GM23338 (cell line): ENCODE data around the gene CDH18. TPM values are rescaled to one million over a fixed set of nuclear protein-coding genes. Genes with fewer than 3 reads are reported as not detected.

Experiments
- ATAC-seq: fragments of 200-7000 bp; cut with Tn5 transposase; 3 replicates; pipeline ENCODE4 v1.9.1; 2020
- DNase-seq: peaks from one replicate; pipeline ENCODE4 v3.0.0-alpha.2; 2015; ENCODE audit warnings: low spot score
- H2AFZ ChIP-seq: fragments of 200-600 bp; sonication (generic); 2 replicates; pipeline ENCODE4 v1.8.0; 2016; ENCODE audit warnings: antibody characterized with exemption, mild to moderate bottlenecking, moderate library complexity
- H3F3A ChIP-seq: fragments of 200-600 bp; sonication (generic); replicated peaks from 2 replicates; pipeline ENCODE4 v1.8.0; 2017; ENCODE audit warnings: antibody characterized with exemption, mixed run types, low read depth
- H3K27ac ChIP-seq: fragments of 200-600 bp; sonication (generic); 2 replicates; pipeline ENCODE4 v1.6.1; 2016; ENCODE audit warnings: low read depth
- H3K27me3 ChIP-seq: fragments of 200-600 bp; sonication (generic); 2 replicates; pipeline ENCODE4 v1.8.0; 2016; ENCODE audit warnings: mild to moderate bottlenecking, mixed run types, moderate library complexity; ENCODE audit not compliant: insufficient read depth
- H3K36me3 ChIP-seq: fragments of 200-600 bp; sonication (generic); 2 replicates; pipeline ENCODE4 v1.8.0; 2016; ENCODE audit warnings: mild to moderate bottlenecking; ENCODE audit not compliant: insufficient read depth
- H3K4me1 ChIP-seq: fragments of 200-600 bp; sonication (generic); 2 replicates; pipeline ENCODE4 v1.8.0; 2016; ENCODE audit warnings: mild to moderate bottlenecking, moderate library complexity; ENCODE audit not compliant: insufficient read depth
- H3K4me2 ChIP-seq: fragments of 200-600 bp; sonication (generic); 2 replicates; pipeline ENCODE4 v1.7.1; 2017; ENCODE audit warnings: mixed run types
- H3K4me3 ChIP-seq: fragments of 200-600 bp; sonication (generic); 2 replicates; pipeline ENCODE4 v1.6.1; 2016; ENCODE audit warnings: mixed run types
- H3K79me2 ChIP-seq: fragments of 200-600 bp; sonication (generic); replicated peaks from 2 replicates; pipeline ENCODE4 v1.8.0; 2017; ENCODE audit warnings: mild to moderate bottlenecking; ENCODE audit not compliant: insufficient read depth
- H3K9me2 ChIP-seq: fragments of 200-600 bp; sonication (generic); 2 replicates; pipeline ENCODE4 v1.8.0; 2017; ENCODE audit not compliant: insufficient read depth
- H4K20me1 ChIP-seq: fragments of 200-600 bp; sonication (generic); replicated peaks from 2 replicates; pipeline ENCODE4 v1.8.0; 2017; ENCODE audit warnings: mild to moderate bottlenecking; ENCODE audit not compliant: insufficient read depth
- H3K27ac Mint-ChIP-seq: 2 replicates; pipeline ENCODE4 v1.8.0; 2020; ENCODE audit warnings: inconsistent platforms, mild to moderate bottlenecking, moderate library complexity, mixed read lengths
- H3K27me3 Mint-ChIP-seq: 3 replicates; pipeline ENCODE4 v1.8.0; 2022; ENCODE audit warnings: low read depth, mild to moderate bottlenecking, moderate library complexity, mixed read lengths, inconsistent platforms; ENCODE audit not compliant: insufficient read depth, poor library complexity
- H3K36me3 Mint-ChIP-seq: 3 replicates; pipeline ENCODE4 v1.8.0; 2021; ENCODE audit warnings: low read depth, mild to moderate bottlenecking, inconsistent platforms, moderate library complexity, mixed read lengths
- H3K4me1 Mint-ChIP-seq: 3 replicates; pipeline ENCODE4 v1.8.0; 2020; ENCODE audit warnings: mild to moderate bottlenecking, inconsistent platforms, mixed read lengths
- H3K4me3 Mint-ChIP-seq: 3 replicates; pipeline ENCODE4 v1.8.0; 2021; ENCODE audit warnings: moderate library complexity, mild to moderate bottlenecking, inconsistent platforms, mixed read lengths
- H3K9me3 Mint-ChIP-seq: 3 replicates; pipeline ENCODE4 v1.8.0; 2020; ENCODE audit warnings: moderate library complexity, mild to moderate bottlenecking, inconsistent platforms, mixed read lengths
- CREB1 ChIP-seq: fragments of 250-450 bp; sonication (Bioruptor Pico); IDR thresholded peaks from 2 replicates; pipeline ENCODE4 v1.5.0; 2020; ENCODE audit warnings: low read depth, mild to moderate bottlenecking, moderate library complexity
- ETS1 ChIP-seq: IDR thresholded peaks from 2 replicates; pipeline ENCODE4 v1.6.1; 2016; ENCODE audit warnings: antibody characterized with exemption
- EZH2phosphoT487 ChIP-seq: fragments of 200-600 bp; sonication (generic); IDR thresholded peaks from one replicate; pipeline ENCODE4 v1.8.1; 2018; ENCODE audit warnings: antibody characterized with exemption; ENCODE audit not compliant: unreplicated experiment
- JUNB ChIP-seq: IDR thresholded peaks from one replicate; pipeline ENCODE4 v1.6.1; 2016; ENCODE audit warnings: antibody characterized with exemption; ENCODE audit not compliant: unreplicated experiment
- NANOG ChIP-seq: IDR thresholded peaks from 2 replicates; pipeline ENCODE4 v1.6.1; 2016; ENCODE audit warnings: antibody characterized with exemption, borderline replicate concordance
- POLR2AphosphoS5 ChIP-seq: IDR thresholded peaks from 2 replicates; pipeline ENCODE4 v1.6.1; 2016; ENCODE audit warnings: antibody characterized with exemption, low read depth
- REST ChIP-seq: IDR thresholded peaks from one replicate; pipeline ENCODE4 v1.6.1; 2018; ENCODE audit warnings: antibody characterized with exemption; ENCODE audit not compliant: unreplicated experiment
- STAT1 ChIP-seq: IDR thresholded peaks from one replicate; pipeline ENCODE4 v1.6.1; 2016; ENCODE audit warnings: antibody characterized with exemption; ENCODE audit not compliant: unreplicated experiment
- ZNF114 ChIP-seq: fragments of 250-450 bp; sonication (Bioruptor Pico); IDR thresholded peaks from 2 replicates; pipeline ENCODE4 v1.5.0; 2020; ENCODE audit warnings: mild to moderate bottlenecking, moderate library complexity
- ZNF331 ChIP-seq: fragments of 250-450 bp; sonication (Bioruptor Pico); IDR thresholded peaks from 2 replicates; pipeline ENCODE4 v1.5.0; 2020; ENCODE audit warnings: low read depth, mild to moderate bottlenecking, moderate library complexity
- ZNF462 ChIP-seq: fragments of 250-450 bp; sonication (Bioruptor Pico); IDR thresholded peaks from 2 replicates; pipeline ENCODE4 v1.5.0; 2020; ENCODE audit warnings: mild to moderate bottlenecking, moderate library complexity
- long read RNA-seq: library from polyadenylated mRNA; unstranded; transcript quantifications from one replicate; pipeline ENCODE4 v2.0.0, GENCODE V29; 2020; ENCODE audit not compliant: unreplicated experiment
- polyA plus RNA-seq: library from polyadenylated mRNA; unstranded; fragments of >200 nt; fragmentation: Nextera tagmentation; extraction: Ambion mirVana; gene quantifications from 2 replicates; pipeline ENCODE4 v1.2.1, GENCODE V29; 2016
- total RNA-seq: library from RNA; depleted of rRNA; stranded (reverse); fragments of >200 nt; shearing (Covaris generic); gene quantifications from 2 replicates; pipeline ENCODE4 v1.2.3, GENCODE V29; 2014; rRNA removed

CDH18 gene
- total RNA-seq (0.66 and 1.3 TPM in 2 replicates), polyA plus RNA-seq (0.50 TPM in 1 of 2 replicates, not detected in the other)
- long read RNA-seq: 0 reads

GRCh38 chr5:19987612-19988361, at the start of gene CDH18:
Gene CDH18, minus strand, starts transcription at chr5:19988200. Its CDS starts 149,214 bp downstream, at chr5:19838986.
- Histone ChIP-seq H4K20me1 (no peaks in the 10 kb centered on the region), H3K4me3 (peak within 1 kb of the TSS; percentile 54), H3K27ac (no peak within 1 kb of the TSS), H3K36me3 (no peaks in the 10 kb centered on the region), H3K27me3 (peaks cover 31% of the 10 kb centered on the region), H2AFZ (peak within 1 kb of the TSS; percentile 96), H3K79me2 (no peaks in the 10 kb centered on the region), H3F3A (no peaks in the 10 kb centered on the region), H3K9me2 (no peaks in the 10 kb centered on the region), H3K4me2 (peak within 1 kb of the TSS; percentile 78), H3K4me1 (peaks cover 7% of the 10 kb centered on the region; the same call in 1 of the 2 replicates)
- Mint-ChIP-seq H3K27me3 (peaks cover 13% of the 10 kb centered on the region), H3K27ac (no peak within 1 kb of the TSS), H3K9me3 (no peaks in the 10 kb centered on the region), H3K4me3 (peak within 1 kb of the TSS; percentile 76), H3K4me1 (peaks cover 9% of the 10 kb centered on the region; the same call in 2 of the 3 replicates), H3K36me3 (no peaks in the 10 kb centered on the region)
- TF ChIP-seq EZH2phosphoT487 (no peak), STAT1 (no peak)
- DNase-seq (peak; percentile 86), ATAC-seq (peak; percentile 100)

GRCh38 chr5:20034717-20035116, 46.7 kb upstream of the CDH18 start:
- DNase-seq (no peak), ATAC-seq (no peak)
- Mint-ChIP-seq H3K4me1 (no peaks in the 10 kb centered on the region), H3K9me3 (peaks cover 4% of the 10 kb centered on the region; the same call in 2 of the 3 replicates), H3K27me3 (no peaks in the 10 kb centered on the region), H3K27ac (no peak overlapping the region), H3K4me3 (no peak overlapping the region), H3K36me3 (no peaks in the 10 kb centered on the region)
- H4K20me1 ChIP-seq: no peaks in the 10 kb centered on the region
- H3K4me3 ChIP-seq: no peak overlapping the region
- H3F3A ChIP-seq: no peaks in the 10 kb centered on the region
- H2AFZ ChIP-seq: no peak overlapping the region
- no peaks in the 10 kb centered on the region for H3K79me2 ChIP-seq
- no peaks in the 10 kb centered on the region for H3K4me1 ChIP-seq
- H3K27me3 ChIP-seq: no peaks in the 10 kb centered on the region
- H3K36me3 ChIP-seq: no peaks in the 10 kb centered on the region
- no peak overlapping the region for H3K27ac ChIP-seq
- no peak overlapping the region for H3K4me2 ChIP-seq
- H3K9me2 ChIP-seq: no peaks in the 10 kb centered on the region
- TF ChIP-seq NANOG (no peak), POLR2AphosphoS5 (no peak), ZNF114 (CRISPR knock-in tag) (no peak), ETS1 (no peak), JUNB (no peak), ZNF462 (CRISPR knock-in tag) (no peak), REST (no peak), CREB1 (CRISPR knock-in tag) (no peak), ZNF331 (CRISPR knock-in tag) (no peak)
